Lower lobe of right lung (tissue), 2 donors: ENCODE results near the gene GRIP2. TPM values are rescaled to one million over a fixed set of nuclear protein-coding genes. Genes with fewer than 3 reads are reported as not detected.

Source experiments
- ATAC-seq, 2 donors: fragments of 200-7000 bp; cut with Tn5 transposase; one replicate each; pipeline ENCODE4 v1.9.1; 2020 to 2022; ENCODE audit warnings: mild to moderate bottlenecking in 2 of 2, moderate library complexity in 2 of 2
- DNase-seq: peaks from one replicate; pipeline ENCODE4 v3.0.0-alpha.2; 2020
- H3K27ac ChIP-seq: fragments of 200-600 bp; one replicate; pipeline ENCODE4 v1.8.0; 2022
- H3K27me3 ChIP-seq: fragments of 200-600 bp; one replicate; pipeline ENCODE4 v1.8.0; 2022; ENCODE audit warnings: low read depth
- H3K36me3 ChIP-seq: fragments of 200-600 bp; one replicate; pipeline ENCODE4 v1.8.0; 2022; ENCODE audit warnings: mild to moderate bottlenecking
- H3K4me1 ChIP-seq: fragments of 200-600 bp; one replicate; pipeline ENCODE4 v1.8.0; 2022
- H3K4me3 ChIP-seq: fragments of 200-600 bp; one replicate; pipeline ENCODE4 v1.8.0; 2022; ENCODE audit warnings: mild to moderate bottlenecking
- H3K9me3 ChIP-seq: fragments of 200-600 bp; one replicate; pipeline ENCODE4 v1.8.0; 2022
- CTCF ChIP-seq: fragments of 200-600 bp; IDR thresholded peaks from one replicate; pipeline ENCODE4 v1.8.0; 2022; ENCODE audit warnings: antibody characterized with exemption, mild to moderate bottlenecking
- intact Hi-C: fragments of 100-400 bp; cut with DNase I; formaldehyde crosslinking; loops from one replicate; pipeline ENCODE4 v1.11.0; 2022
- total RNA-seq: library from RNA; stranded (reverse); fragmentation: NEBNext Ultra II Directional; extraction: Animal tissue kit (Norgen Biotek cat#: 25700); gene quantifications from one replicate; pipeline ENCODE4 v1.2.1, GENCODE V29; 2021
- donor health status: DM: no; HTN: yes; CAD: no; lungs with severe emphysema.

GRIP2 gene
- total RNA-seq, 1 donor from 2014 or later = 1.1 TPM

GRCh38 chr3:14487821-14488220, 52.3 kb downstream of the GRIP2 start:
- H3K4me1 ChIP-seq = peaks cover 8% of the 10 kb centered on the region
- no peak for DNase-seq
- no peak overlapping the region for H3K27ac ChIP-seq
- H3K36me3 ChIP-seq = peaks cover 65% of the 10 kb centered on the region
- intact Hi-C loops = no loop called here
- no peaks in the 10 kb centered on the region for H3K9me3 ChIP-seq
- H3K4me3 ChIP-seq = no peak overlapping the region
- no peak for TF ChIP-seq CTCF
- no peaks in the 10 kb centered on the region for H3K27me3 ChIP-seq
- ATAC-seq = no peak

- H3K9me3 ChIP-seq = no peaks in the 10 kb centered on the region
- H3K36me3 ChIP-seq = peaks cover 73% of the 10 kb centered on the region
- DNase-seq (peak; percentile 24), ATAC-seq (no peak)
- peaks cover 14% of the 10 kb centered on the region for H3K4me1 ChIP-seq
- no peak for TF ChIP-seq CTCF
- intact Hi-C loops = no loop called here
- no peak overlapping the region for H3K27ac ChIP-seq
- no peaks in the 10 kb centered on the region for H3K27me3 ChIP-seq
- no peak overlapping the region for H3K4me3 ChIP-seq
Observed at GRCh38 chr3:14487086-14487485, 53.1 kb downstream of the GRIP2 start.

GRCh38 chr3:14486460-14486859, 53.7 kb downstream of the GRIP2 start:
- H3K27ac ChIP-seq = no peak overlapping the region
- DNase-seq (peak; percentile 8), ATAC-seq (no peak)
- H3K36me3 ChIP-seq = peaks cover 79% of the 10 kb centered on the region
- intact Hi-C loops = no loop called here
- peaks cover 19% of the 10 kb centered on the region for H3K4me1 ChIP-seq
- H3K27me3 ChIP-seq = no peaks in the 10 kb centered on the region
- TF ChIP-seq CTCF = no peak
- H3K4me3 ChIP-seq = no peak overlapping the region
- H3K9me3 ChIP-seq = no peaks in the 10 kb centered on the region

- intact Hi-C loops = no loop called here
- H3K27me3 ChIP-seq = no peaks in the 10 kb centered on the region
- peak; percentile 14 for DNase-seq
- peaks cover 84% of the 10 kb centered on the region for H3K36me3 ChIP-seq
- no peak overlapping the region for H3K27ac ChIP-seq
- no peak overlapping the region for H3K4me3 ChIP-seq
- no peak for TF ChIP-seq CTCF
- H3K4me1 ChIP-seq = peaks cover 19% of the 10 kb centered on the region
- ATAC-seq = no peak
- H3K9me3 ChIP-seq = no peaks in the 10 kb centered on the region
Observed at GRCh38 chr3:14485981-14486380, 54.2 kb downstream of the GRIP2 start.

- ATAC-seq = no peak
- H3K4me3 ChIP-seq = no peak overlapping the region
- no peaks in the 10 kb centered on the region for H3K9me3 ChIP-seq
- H3K4me1 ChIP-seq = peaks cover 19% of the 10 kb centered on the region
- H3K36me3 ChIP-seq = peaks cover 96% of the 10 kb centered on the region
- no peaks in the 10 kb centered on the region for H3K27me3 ChIP-seq
- H3K27ac ChIP-seq = no peak overlapping the region
- intact Hi-C loops = no loop called here
- no peak for TF ChIP-seq CTCF
- DNase-seq = peak; percentile 41
Observed at GRCh38 chr3:14484741-14485140, 55.4 kb downstream of the GRIP2 start.

GRCh38 chr3:14483286-14483685, 56.9 kb downstream of the GRIP2 start:
- no peaks in the 10 kb centered on the region for H3K27me3 ChIP-seq
- peaks cover 19% of the 10 kb centered on the region for H3K4me1 ChIP-seq
- ATAC-seq (no peak), DNase-seq (peak; percentile 10)
- no peak overlapping the region for H3K4me3 ChIP-seq
- no peaks in the 10 kb centered on the region for H3K9me3 ChIP-seq
- peaks cover 99% of the 10 kb centered on the region for H3K36me3 ChIP-seq
- intact Hi-C loops = no loop called here
- no peak overlapping the region for H3K27ac ChIP-seq
- TF ChIP-seq CTCF = no peak
